Progenitor cell of endocrine pancreas (in vitro differentiated cells): ENCODE data around the gene METTL16. TPM values are rescaled to one million over a fixed set of nuclear protein-coding genes. Genes with fewer than 3 reads are reported as not detected.
"Not testable (repeated sequence)": the region's sequence is repeated elsewhere in the genome, so short reads cannot be mapped to it uniquely, and the experiment has no call there.

ENCODE experiments used
- DNase-seq: peaks from one replicate; pipeline ENCODE4 v3.0.0; 2021; ENCODE audit warnings: low spot score; ENCODE audit not compliant: unreplicated experiment
- H3K27ac Mint-ChIP-seq: 2 replicates; pipeline ENCODE4 v1.8.0; 2021; ENCODE audit warnings: mild to moderate bottlenecking, moderate library complexity, mixed read lengths
- H3K27me3 Mint-ChIP-seq: 2 replicates; pipeline ENCODE4 v1.8.0; 2021; ENCODE audit warnings: mixed read lengths
- H3K36me3 Mint-ChIP-seq: 2 replicates; pipeline ENCODE4 v1.8.0; 2022; ENCODE audit warnings: mixed read lengths; ENCODE audit not compliant: insufficient read depth
- H3K4me1 Mint-ChIP-seq: 2 replicates; pipeline ENCODE4 v1.8.0; 2021; ENCODE audit warnings: low read depth, mixed read lengths
- H3K4me3 Mint-ChIP-seq: 2 replicates; pipeline ENCODE4 v1.8.0; 2021; ENCODE audit warnings: low read depth, mild to moderate bottlenecking, moderate library complexity, mixed read lengths
- H3K9me3 Mint-ChIP-seq: 2 replicates; pipeline ENCODE4 v1.8.0; 2021; ENCODE audit warnings: low read depth, mixed read lengths
- CTCF ChIP-seq: fragments of 200-600 bp; sonication (generic); IDR thresholded peaks from one replicate; pipeline ENCODE4 v1.5.0; 2021; ENCODE audit warnings: antibody characterized with exemption, mild to moderate bottlenecking; ENCODE audit not compliant: unreplicated experiment
- total RNA-seq: library from RNA; stranded (reverse); gene quantifications from 2 replicates; pipeline ENCODE4 v1.2.1, GENCODE V29; 2021

Gene METTL16
- total RNA-seq, 1 donor from 2014 or later: 43.8 TPM

GRCh38 chr17:2532146-2532720, 20.5 kb upstream of the METTL16 start:
- Mint-ChIP-seq H3K4me3 (no peak overlapping the region), H3K27ac (no peak overlapping the region), H3K4me1 (no peaks in the 10 kb centered on the region), H3K9me3 (no peaks in the 10 kb centered on the region), H3K27me3 (no peaks in the 10 kb centered on the region), H3K36me3 (no peaks in the 10 kb centered on the region)
- no peak for DNase-seq
- TF ChIP-seq CTCF: no peak

DNA sequence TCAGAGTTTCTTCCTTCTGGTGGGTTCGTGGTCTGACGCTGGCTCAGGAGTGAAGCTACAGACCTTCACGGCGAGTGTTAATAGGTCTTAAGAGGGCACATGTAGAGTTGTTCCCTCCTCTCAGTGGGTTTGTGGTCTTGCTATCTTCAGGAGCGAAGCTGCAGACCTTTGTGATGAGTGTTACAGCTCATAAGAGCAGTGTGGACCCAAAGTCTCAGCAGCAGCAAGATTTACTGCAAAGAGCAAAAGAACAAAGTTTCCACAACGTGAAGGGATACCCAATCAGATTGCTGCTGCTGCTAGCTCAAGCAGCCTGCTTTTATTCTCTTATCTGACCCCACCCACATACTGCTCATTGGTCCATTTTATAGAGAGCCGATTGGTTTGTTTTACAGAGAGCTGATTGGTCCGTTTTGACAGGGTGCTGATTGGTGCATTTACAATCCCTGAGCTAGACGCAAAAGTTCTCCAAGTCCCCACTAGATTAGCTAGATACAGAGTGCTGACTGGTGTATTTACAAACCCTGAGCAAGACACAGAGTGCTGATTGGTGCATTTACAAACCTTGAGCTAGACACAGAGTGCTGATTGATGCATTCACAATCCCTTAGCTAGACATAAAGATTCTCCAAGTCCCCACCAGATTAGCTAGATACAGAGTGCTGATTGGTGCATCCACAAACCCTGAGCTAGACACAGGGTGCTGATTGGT, 19.7 kb upstream of the METTL16 start:
- H3K4me3 Mint-ChIP-seq, DNase-seq, H3K27ac Mint-ChIP-seq, H3K36me3 Mint-ChIP-seq, H3K27me3 Mint-ChIP-seq, H3K9me3 Mint-ChIP-seq, H3K4me1 Mint-ChIP-seq: not testable (repeated sequence)

DNA sequence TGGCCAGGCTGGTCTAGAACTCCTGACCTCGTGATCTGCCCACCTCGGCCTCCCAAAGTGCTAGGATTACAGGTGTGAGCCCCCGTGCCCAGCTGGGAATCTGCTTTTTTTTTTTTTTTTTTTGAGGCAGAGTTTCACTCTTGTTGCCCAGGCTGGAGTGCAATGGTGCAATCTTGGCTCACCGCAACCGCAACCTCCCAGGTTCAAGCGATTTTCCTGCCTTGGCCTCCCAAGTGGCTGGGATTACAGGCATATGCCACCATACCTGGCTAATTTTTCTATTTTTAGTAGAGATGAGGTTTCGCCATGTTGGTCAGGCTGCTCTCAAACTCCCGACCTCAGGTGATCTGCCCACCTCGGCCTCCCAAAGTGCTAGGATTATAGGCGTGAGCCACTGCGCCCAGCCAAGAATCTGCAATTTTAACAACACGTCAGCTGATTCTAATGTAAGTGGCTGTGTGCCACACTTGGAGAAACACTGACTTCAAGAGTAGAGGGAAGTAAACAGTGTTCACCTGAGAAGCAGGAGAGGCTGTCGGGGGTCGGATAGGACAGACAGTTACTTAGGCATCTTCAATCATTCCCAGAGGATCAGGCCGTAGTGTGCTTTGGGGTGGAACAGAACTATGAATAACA, 10.2 kb upstream of the METTL16 start:
- not testable (repeated sequence) for H3K36me3 Mint-ChIP-seq, DNase-seq, H3K27ac Mint-ChIP-seq, H3K4me1 Mint-ChIP-seq, H3K9me3 Mint-ChIP-seq, H3K27me3 Mint-ChIP-seq, H3K4me3 Mint-ChIP-seq

GRCh38 chr17:2521257-2521656, 9.6 kb upstream of the METTL16 start:
- no peak for TF ChIP-seq CTCF
- H3K4me3 Mint-ChIP-seq: no peak overlapping the region
- no peaks in the 10 kb centered on the region for H3K4me1 Mint-ChIP-seq
- H3K27me3 Mint-ChIP-seq: no peaks in the 10 kb centered on the region
- H3K9me3 Mint-ChIP-seq: no peaks in the 10 kb centered on the region
- no peak for DNase-seq
- no peak overlapping the region for H3K27ac Mint-ChIP-seq
- no peaks in the 10 kb centered on the region for H3K36me3 Mint-ChIP-seq

DNA sequence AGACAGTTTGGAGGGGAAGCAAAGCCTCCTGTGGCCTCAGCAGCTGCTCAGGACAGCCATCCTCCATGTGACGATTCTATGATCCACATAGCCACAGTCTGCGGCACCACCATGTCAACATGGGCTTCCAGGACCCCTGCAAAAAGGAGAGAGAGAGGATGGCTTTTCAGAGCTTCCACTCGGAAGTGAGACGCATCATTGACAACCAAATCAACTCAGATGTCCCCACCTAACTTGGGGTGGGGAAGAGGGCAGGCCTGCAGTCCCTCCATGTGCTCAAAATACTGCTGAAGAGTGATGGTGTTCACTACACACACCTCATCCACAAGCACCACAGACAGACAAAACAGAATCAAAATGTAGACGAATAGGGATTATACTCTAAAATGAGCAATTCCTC, 5.9 kb upstream of the METTL16 start:
- H3K27ac Mint-ChIP-seq: no peak overlapping the region
- H3K4me3 Mint-ChIP-seq: no peak overlapping the region
- H3K9me3 Mint-ChIP-seq: no peaks in the 10 kb centered on the region
- no peak for TF ChIP-seq CTCF
- H3K36me3 Mint-ChIP-seq: no peaks in the 10 kb centered on the region
- no peaks in the 10 kb centered on the region for H3K27me3 Mint-ChIP-seq
- no peaks in the 10 kb centered on the region for H3K4me1 Mint-ChIP-seq
- no peak for DNase-seq

GRCh38 chr17:2511138-2511461, 588 bp downstream of the METTL16 start:
- H3K27ac Mint-ChIP-seq: no peak overlapping the region
- no peak for TF ChIP-seq CTCF
- H3K4me3 Mint-ChIP-seq: no peak overlapping the region
- H3K36me3 Mint-ChIP-seq: peaks cover 13% of the 10 kb centered on the region
- peaks cover 15% of the 10 kb centered on the region for H3K4me1 Mint-ChIP-seq
- no peaks in the 10 kb centered on the region for H3K27me3 Mint-ChIP-seq
- peaks cover 3% of the 10 kb centered on the region for H3K9me3 Mint-ChIP-seq
- no peak for DNase-seq
